ENCODE measurements around the gene THAP2.

GRCh38 chr12:71704920-71705319 is 40.8 kb downstream of the THAP2 start:
- TF ChIP-seq CTCF (IDR thresholded peaks at IDR 0.05; ENCODE audit: low read depth, low read length, poor library complexity, severe bottlenecking) (no peak), EZH2phosphoT487 (IDR thresholded peaks at IDR 0.05; ENCODE audit: borderline replicate concordance, low read length) (no peak)

Data from DOHH2 (cell line).